Activated CD8-positive, alpha-beta T cell treated with anti-CD3 and anti-CD28 coated beads for 36 hours (primary cell): ENCODE data around the gene FAM174B. TPM values are rescaled to one million over a fixed set of nuclear protein-coding genes. Genes with fewer than 3 reads are reported as not detected.

Experiments used
- ATAC-seq: fragments of 200-7000 bp; cut with Tn5 transposase; one replicate; pipeline ENCODE4 v1.10.0; 2021; ENCODE audit warnings: mild to moderate bottlenecking, moderate library complexity
- CTCF ChIA-PET: fragments of 350-600 bp; sonication (Branson Sonifier 250); formaldehyde crosslinking; loops from one replicate; lab custom pipeline; 2021; ENCODE audit warnings: antibody characterized with exemption; lab: Charles Lee
- POLR2A ChIA-PET: fragments of 350-600 bp; sonication (Branson Sonifier 250); formaldehyde crosslinking; loops from one replicate; lab custom pipeline; 2021; ENCODE audit warnings: antibody characterized with exemption; lab: Charles Lee
- DNase-seq: peaks from one replicate; pipeline ENCODE4 v3.0.0-alpha.2; 2020
- H3K27ac Mint-ChIP-seq: one replicate; pipeline ENCODE4 v1.8.0; 2021; ENCODE audit warnings: mild to moderate bottlenecking, mixed read lengths
- H3K27me3 Mint-ChIP-seq: one replicate; pipeline ENCODE4 v1.8.0; 2021; ENCODE audit warnings: mixed read lengths
- H3K36me3 Mint-ChIP-seq: one replicate; pipeline ENCODE4 v1.8.0; 2021; ENCODE audit warnings: low read depth, mixed read lengths
- H3K4me1 Mint-ChIP-seq: one replicate; pipeline ENCODE4 v1.8.0; 2021; ENCODE audit warnings: low read depth, mixed read lengths
- H3K4me3 Mint-ChIP-seq: one replicate; pipeline ENCODE4 v1.8.0; 2021; ENCODE audit warnings: mild to moderate bottlenecking, moderate library complexity, mixed read lengths
- H3K9me3 Mint-ChIP-seq: one replicate; pipeline ENCODE4 v1.8.0; 2021; ENCODE audit warnings: mixed read lengths
- intact Hi-C: fragments of 100-400 bp; cut with micrococcal nuclease; formaldehyde crosslinking; loops from one replicate; pipeline ENCODE4 v1.10.0; 2022
- total RNA-seq, 2 experiments: library from RNA; stranded (reverse); gene quantifications; one replicate each; pipeline ENCODE4 v1.2.3, GENCODE V29; 2021
- TF ChIP-seq, protein P1 (sequence below): fragments of 200-600 bp; IDR thresholded peaks from one replicate; pipeline ENCODE4 v1.8.0; 2022; ENCODE audit warnings: antibody characterized with exemption, mild to moderate bottlenecking

The FAM174B gene
- total RNA-seq, 2 experiments from 2014 or later, result 2.6 to 3.0 TPM

DNA sequence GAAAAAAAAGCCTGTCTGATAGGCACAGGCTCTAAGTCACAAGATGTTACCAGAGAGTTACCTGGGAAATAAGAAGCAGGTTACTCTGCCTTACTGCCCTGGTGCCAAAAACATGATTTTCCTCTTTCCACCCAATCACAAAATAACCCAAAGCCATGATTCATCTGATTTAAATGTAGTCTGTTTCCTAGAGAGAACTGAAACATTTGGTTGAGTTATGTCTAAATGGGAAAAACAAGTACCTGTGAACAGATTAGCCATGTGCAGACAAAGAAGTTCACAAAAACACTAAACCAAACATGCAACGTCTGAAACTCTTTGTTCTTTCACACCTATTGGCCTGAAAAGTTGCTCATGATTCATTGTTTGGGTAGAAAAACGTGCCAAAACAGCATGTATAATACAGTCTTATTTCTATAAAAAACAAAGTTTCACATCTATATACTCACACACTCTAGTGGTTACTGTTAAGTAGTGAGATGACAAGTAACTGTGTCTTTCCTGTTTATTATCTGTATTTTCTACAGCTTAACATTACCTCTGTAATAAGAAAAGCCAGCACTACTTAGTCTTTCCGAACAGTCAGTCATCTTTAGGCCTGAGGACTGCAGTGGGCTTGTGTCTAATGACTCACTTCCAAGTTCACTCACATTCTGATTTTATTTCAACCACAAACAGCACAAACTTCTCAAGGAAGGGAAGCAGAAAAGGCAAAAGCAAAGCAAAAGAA lies 30.2 kb downstream of the FAM174B start:
- CTCF ChIA-PET, result no interaction called here
- peaks cover 4% of the 10 kb centered on the region for H3K27me3 Mint-ChIP-seq
- ATAC-seq (peak; percentile 90), DNase-seq (peak; percentile 32)
- TF ChIP-seq, protein P1, sequence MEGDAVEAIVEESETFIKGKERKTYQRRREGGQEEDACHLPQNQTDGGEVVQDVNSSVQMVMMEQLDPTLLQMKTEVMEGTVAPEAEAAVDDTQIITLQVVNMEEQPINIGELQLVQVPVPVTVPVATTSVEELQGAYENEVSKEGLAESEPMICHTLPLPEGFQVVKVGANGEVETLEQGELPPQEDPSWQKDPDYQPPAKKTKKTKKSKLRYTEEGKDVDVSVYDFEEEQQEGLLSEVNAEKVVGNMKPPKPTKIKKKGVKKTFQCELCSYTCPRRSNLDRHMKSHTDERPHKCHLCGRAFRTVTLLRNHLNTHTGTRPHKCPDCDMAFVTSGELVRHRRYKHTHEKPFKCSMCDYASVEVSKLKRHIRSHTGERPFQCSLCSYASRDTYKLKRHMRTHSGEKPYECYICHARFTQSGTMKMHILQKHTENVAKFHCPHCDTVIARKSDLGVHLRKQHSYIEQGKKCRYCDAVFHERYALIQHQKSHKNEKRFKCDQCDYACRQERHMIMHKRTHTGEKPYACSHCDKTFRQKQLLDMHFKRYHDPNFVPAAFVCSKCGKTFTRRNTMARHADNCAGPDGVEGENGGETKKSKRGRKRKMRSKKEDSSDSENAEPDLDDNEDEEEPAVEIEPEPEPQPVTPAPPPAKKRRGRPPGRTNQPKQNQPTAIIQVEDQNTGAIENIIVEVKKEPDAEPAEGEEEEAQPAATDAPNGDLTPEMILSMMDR, result no peak
- peaks cover 2% of the 10 kb centered on the region for H3K9me3 Mint-ChIP-seq
- peaks cover 1% of the 10 kb centered on the region for H3K36me3 Mint-ChIP-seq
- POLR2A ChIA-PET, result no interaction called here
- H3K4me1 Mint-ChIP-seq, result peaks cover 20% of the 10 kb centered on the region
- no peak overlapping the region for H3K4me3 Mint-ChIP-seq
- H3K27ac Mint-ChIP-seq, result peak overlapping the region; percentile 83
- intact Hi-C loops, result no loop called here

DNA sequence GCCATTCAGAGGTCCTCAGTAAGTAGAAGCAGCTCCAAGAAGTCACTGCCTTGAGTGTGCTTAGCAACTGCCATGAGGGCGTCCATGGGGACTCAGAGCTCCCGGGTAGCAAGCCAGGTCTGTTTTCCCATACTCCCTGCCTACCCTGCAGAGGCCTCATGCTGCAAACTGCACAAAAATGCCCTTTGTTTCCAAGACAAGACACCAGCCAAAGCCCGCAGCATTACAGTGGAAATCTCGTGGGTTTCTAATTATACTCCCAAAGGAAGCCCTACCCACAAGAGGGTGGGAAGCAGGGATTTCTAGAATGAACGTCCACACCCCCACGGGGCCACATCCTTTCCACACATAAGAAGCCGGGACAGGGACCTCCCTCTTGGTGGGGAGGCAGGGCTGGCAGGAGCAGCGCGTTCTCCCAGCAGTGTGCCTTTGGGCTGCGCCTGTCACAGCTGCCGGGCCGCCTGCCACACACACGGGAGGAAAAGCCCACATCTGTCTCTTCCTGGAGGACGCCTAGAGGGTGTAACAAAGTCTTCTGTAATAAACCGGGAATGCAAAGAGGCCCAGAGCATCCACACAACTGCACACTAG lies 31.1 kb downstream of the FAM174B start:
- H3K4me1 Mint-ChIP-seq, result peaks cover 16% of the 10 kb centered on the region
- H3K4me3 Mint-ChIP-seq, result no peak overlapping the region
- DNase-seq (no peak), ATAC-seq (no peak)
- peak overlapping the region; percentile 23 for H3K27ac Mint-ChIP-seq
- no peaks in the 10 kb centered on the region for H3K9me3 Mint-ChIP-seq
- TF ChIP-seq, protein P1, result no peak
- intact Hi-C loops, result no loop called here
- peaks cover 4% of the 10 kb centered on the region for H3K27me3 Mint-ChIP-seq
- POLR2A ChIA-PET, result no interaction called here
- H3K36me3 Mint-ChIP-seq, result peaks cover 1% of the 10 kb centered on the region
- CTCF ChIA-PET, result interaction anchor here (1.6 kb wide), 1 partner anchor 90 kb away, joined by 3 read pairs; no protein-coding TSS in a partner anchor

DNA sequence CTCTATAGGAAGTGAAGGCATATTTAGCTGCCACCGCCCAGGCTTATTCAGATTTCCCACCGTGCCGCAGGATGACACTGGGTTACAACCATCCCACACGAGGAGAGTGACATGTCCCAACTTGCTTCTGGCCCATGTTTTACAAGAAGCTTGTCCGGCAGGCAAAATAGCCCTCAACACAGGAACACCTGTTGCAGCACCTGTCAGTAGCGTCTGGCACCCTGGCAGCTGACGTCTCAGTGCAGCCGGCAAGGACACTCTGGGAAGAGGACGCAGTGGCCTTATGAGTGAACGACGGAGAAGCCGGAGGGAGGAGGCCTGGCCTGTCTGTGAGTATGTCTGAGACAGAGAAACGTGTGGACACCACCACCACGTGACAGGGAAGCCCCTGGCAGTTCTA lies 32.1 kb downstream of the FAM174B start:
- intact Hi-C loops, result no loop called here
- H3K27ac Mint-ChIP-seq, result no peak overlapping the region
- no peak for DNase-seq

DNA sequence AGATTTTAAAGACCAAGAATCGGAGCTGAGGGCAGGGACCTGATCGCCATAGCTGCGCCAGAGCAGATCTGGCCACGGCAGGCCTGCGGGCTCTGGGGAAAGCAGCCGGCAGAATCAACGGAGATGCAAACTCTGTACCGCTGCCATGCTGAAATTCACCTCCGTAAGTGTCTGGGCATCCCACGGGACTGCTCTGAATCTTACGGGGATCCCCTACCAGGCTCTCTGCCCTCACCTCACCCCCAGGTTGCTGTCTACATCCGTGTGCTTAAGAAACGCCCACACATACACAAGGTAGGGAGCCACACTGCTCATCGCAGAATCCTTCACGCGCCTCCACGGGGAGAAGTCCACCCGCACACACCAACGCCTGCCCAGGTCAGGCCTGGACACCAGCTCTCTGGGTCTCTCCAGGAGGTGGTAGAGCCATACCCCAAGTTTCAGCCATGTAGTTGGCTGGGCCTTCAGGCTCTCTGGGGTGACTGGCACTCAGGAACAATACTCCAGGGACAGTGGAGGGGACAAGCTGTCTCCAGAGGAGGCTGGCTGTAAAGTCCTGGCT lies 33.5 kb downstream of the FAM174B start:
- Mint-ChIP-seq H3K27ac (no peak overlapping the region), H3K27me3 (peaks cover 4% of the 10 kb centered on the region), H3K4me1 (peaks cover 16% of the 10 kb centered on the region), H3K4me3 (no peak overlapping the region), H3K36me3 (peaks cover 1% of the 10 kb centered on the region), H3K9me3 (no peaks in the 10 kb centered on the region)
- TF ChIP-seq, protein P1, result no peak
- ChIA-PET CTCF (no interaction called here), POLR2A (no interaction called here)
- no peak for ATAC-seq
- no peak for DNase-seq
- intact Hi-C loops, result no loop called here

More for the DNA sequence above, 32.1 kb downstream of the FAM174B start:
- peaks cover 4% of the 10 kb centered on the region for H3K27me3 Mint-ChIP-seq
- H3K36me3 Mint-ChIP-seq, result peaks cover 1% of the 10 kb centered on the region
- ATAC-seq, result no peak
- H3K4me3 Mint-ChIP-seq, result no peak overlapping the region
- CTCF ChIA-PET, result interaction anchor here (0.6 to 1.6 kb wide), 2 partner anchors 91 to 527 kb away, joined by 3 read pairs; no protein-coding TSS in a partner anchor
- POLR2A ChIA-PET, result no interaction called here
- no peaks in the 10 kb centered on the region for H3K9me3 Mint-ChIP-seq
- peaks cover 16% of the 10 kb centered on the region for H3K4me1 Mint-ChIP-seq
- TF ChIP-seq, protein P1, result no peak

DNA sequence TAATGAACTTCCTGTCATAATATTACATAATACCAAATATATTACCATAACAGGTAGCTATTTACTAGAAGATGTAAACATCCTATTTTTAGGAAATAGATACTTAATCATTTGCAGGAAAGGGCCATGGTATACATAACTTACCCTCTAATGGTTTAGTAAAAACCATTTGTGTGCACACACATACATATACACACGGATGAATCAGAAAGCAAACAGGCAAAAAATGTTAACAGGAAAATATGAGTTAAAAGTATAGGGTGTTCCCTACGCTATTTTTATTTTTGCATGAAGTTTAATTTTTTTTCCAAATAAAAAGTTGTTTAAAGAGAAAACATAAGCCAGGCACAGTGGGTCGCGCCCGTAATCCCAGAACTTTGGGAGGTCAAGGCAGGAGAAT lies 34.6 kb downstream of the FAM174B start:
- Mint-ChIP-seq H3K36me3 (peaks cover 1% of the 10 kb centered on the region), H3K27me3 (peaks cover 4% of the 10 kb centered on the region), H3K4me3 (no peak overlapping the region), H3K9me3 (no peaks in the 10 kb centered on the region), H3K27ac (no peak overlapping the region), H3K4me1 (peaks cover 16% of the 10 kb centered on the region)
- ATAC-seq (no peak), DNase-seq (no peak)
- TF ChIP-seq, protein P1, result no peak
- intact Hi-C loops, result no loop called here
- POLR2A ChIA-PET, result interaction anchor here (0.6 kb wide), 1 partner anchor 752 kb away, joined by 3 read pairs; no protein-coding TSS in a partner anchor
- CTCF ChIA-PET, result no interaction called here
